BLaER1 treated with 17β-estradiol and CSF1 and Interleukin-3, amounts not matched to agents 10 nM and 100 nM (cell line): ENCODE results near the gene USP11.

Experiments used
- H3K27ac ChIP-seq, 11 experiments: shearing (Covaris generic); formaldehyde crosslinking; 2 replicates each; pipeline ENCODE4 v1.8.1; 2022
- H3K27me3 ChIP-seq, 11 experiments: shearing (Covaris generic); formaldehyde crosslinking; 2 replicates each; pipeline ENCODE4 v1.8.1; 2022
- H3K36me3 ChIP-seq, 11 experiments: shearing (Covaris generic); formaldehyde crosslinking; 2 replicates each; pipeline ENCODE4 v1.8.1; 2022
- H3K4me1 ChIP-seq, 10 experiments: shearing (Covaris generic); formaldehyde crosslinking; 2 replicates each; pipeline ENCODE4 v1.8.1; 2022
- H3K4me2 ChIP-seq, 11 experiments: shearing (Covaris generic); formaldehyde crosslinking; 2 replicates each; pipeline ENCODE4 v1.8.1; 2022
- H3K4me3 ChIP-seq, 10 experiments: shearing (Covaris generic); formaldehyde crosslinking; 2 replicates each; pipeline ENCODE4 v1.8.1; 2022
- H3K9ac ChIP-seq, 11 experiments: shearing (Covaris generic); formaldehyde crosslinking; 2 replicates each; pipeline ENCODE4 v1.8.1; 2022
- H3K9me3 ChIP-seq, 11 experiments: shearing (Covaris generic); formaldehyde crosslinking; replicated peaks in 1 of 11; 2 replicates each; pipeline ENCODE4 v1.8.1; 2022
- H4K20me1 ChIP-seq, 11 experiments: shearing (Covaris generic); formaldehyde crosslinking; 2 replicates each; pipeline ENCODE4 v1.8.1; 2022
- Cebpa-rat ChIP-seq, 11 experiments: shearing (Covaris generic); IDR thresholded peaks; 2 replicates each; pipeline ENCODE4 v1.8.1; 2022

Gene USP11

GRCh38 chrX:47218280-47218919 lies 14.4 kb upstream of the USP11 start, which contains the start of gene CDK16:
Gene CDK16, plus strand, starts transcription at chrX:47218681. Its CDS starts 4,877 bp downstream, at chrX:47223558.
- H3K4me3 ChIP-seq = peak within 1 kb of the TSS; percentile 79 to 98 (median 95)
- peaks cover 81 to 88% (median 86%) of the 10 kb centered on the region in 11 experiments for H4K20me1 ChIP-seq
- H3K27ac ChIP-seq = peak within 1 kb of the TSS; percentile 94 to 99 (median 97)
- H3K36me3 ChIP-seq = peaks cover 31 to 57% (median 53%) of the 10 kb centered on the region in 11 experiments
- H3K4me2 ChIP-seq = peak within 1 kb of the TSS; percentile 81 to 96 (median 93)
- no peaks in the 10 kb centered on the region for H3K9me3 ChIP-seq
- H3K27me3 ChIP-seq = peaks cover 0 to 33% (median 0%) of the 10 kb centered on the region in 11 experiments; a peak in 5 of 22 replicates
- peak within 1 kb of the TSS; percentile 95 to 99 (median 98) for H3K9ac ChIP-seq
- H3K4me1 ChIP-seq = peaks cover 41 to 64% (median 50%) of the 10 kb centered on the region in 10 experiments
- TF ChIP-seq Cebpa-rat (IDR thresholded peaks at IDR 0.05) = no peak

- H3K27me3 ChIP-seq = peaks cover 0 to 39% (median 0%) of the 10 kb centered on the region in 11 experiments; a peak in 5 of 22 replicates
- H3K4me3 ChIP-seq = peak overlapping the region; percentile 79 to 98 (median 95)
- H3K27ac ChIP-seq = peak overlapping the region; percentile 94 to 99 (median 97)
- peaks cover 41 to 64% (median 50%) of the 10 kb centered on the region in 10 experiments for H3K4me1 ChIP-seq
- peak overlapping the region; percentile 81 to 96 (median 93) for H3K4me2 ChIP-seq
- peak overlapping the region; percentile 95 to 99 (median 98) for H3K9ac ChIP-seq
- TF ChIP-seq Cebpa-rat (IDR thresholded peaks at IDR 0.05) = no peak
- H4K20me1 ChIP-seq = peaks cover 80 to 88% (median 87%) of the 10 kb centered on the region in 11 experiments
- peaks cover 31 to 57% (median 53%) of the 10 kb centered on the region in 11 experiments for H3K36me3 ChIP-seq
- no peaks in the 10 kb centered on the region for H3K9me3 ChIP-seq
Measured at GRCh38 chrX:47218920-47219815, 13.6 kb upstream of the USP11 start.

GRCh38 chrX:47221756-47222155 lies 11.1 kb upstream of the USP11 start:
- H3K27ac ChIP-seq = peak overlapping the region in 2 of 11 experiments; percentile 11 to 23; a peak in 1 of 22 replicates
- no peak overlapping the region for H3K4me3 ChIP-seq
- no peak for TF ChIP-seq Cebpa-rat (IDR thresholded peaks at IDR 0.05)
- H3K4me2 ChIP-seq = peak overlapping the region; percentile 81 to 96 (median 93); a peak in 10 of 22 replicates
- H3K4me1 ChIP-seq = peaks cover 32 to 39% (median 36%) of the 10 kb centered on the region in 10 experiments
- no peaks in the 10 kb centered on the region for H3K9me3 ChIP-seq
- no peak overlapping the region for H3K9ac ChIP-seq
- peaks cover 54 to 87% (median 84%) of the 10 kb centered on the region in 11 experiments for H4K20me1 ChIP-seq
- peaks cover 0 to 55% (median 0%) of the 10 kb centered on the region in 11 experiments; a peak in 6 of 22 replicates for H3K27me3 ChIP-seq
- peaks cover 39 to 57% (median 54%) of the 10 kb centered on the region in 11 experiments for H3K36me3 ChIP-seq

- no peak overlapping the region for H3K4me2 ChIP-seq
- no peaks in the 10 kb centered on the region for H3K9me3 ChIP-seq
- H4K20me1 ChIP-seq = peaks cover 46 to 87% (median 79%) of the 10 kb centered on the region in 11 experiments
- H3K4me3 ChIP-seq = no peak overlapping the region
- no peak overlapping the region for H3K27ac ChIP-seq
- H3K27me3 ChIP-seq = peaks cover 0 to 62% (median 0%) of the 10 kb centered on the region in 11 experiments; a peak in 6 of 22 replicates
- no peak overlapping the region for H3K9ac ChIP-seq
- no peak for TF ChIP-seq Cebpa-rat (IDR thresholded peaks at IDR 0.05)
- peaks cover 25 to 31% (median 29%) of the 10 kb centered on the region in 10 experiments for H3K4me1 ChIP-seq
- peaks cover 49 to 68% (median 64%) of the 10 kb centered on the region in 11 experiments for H3K36me3 ChIP-seq
Measured at GRCh38 chrX:47222751-47223350, 10.0 kb upstream of the USP11 start.

GRCh38 chrX:47223476-47224250 lies 9.1 kb upstream of the USP11 start:
- Histone ChIP-seq H3K9me3 (no peaks in the 10 kb centered on the region), H4K20me1 (peaks cover 46 to 94% (median 84%) of the 10 kb centered on the region in 11 experiments), H3K9ac (no peak overlapping the region), H3K36me3 (peaks cover 55 to 75% (median 72%) of the 10 kb centered on the region in 11 experiments), H3K27me3 (peaks cover 0 to 67% (median 0%) of the 10 kb centered on the region in 11 experiments; a peak in 7 of 22 replicates), H3K4me2 (no peak overlapping the region), H3K4me3 (no peak overlapping the region), H3K27ac (no peak overlapping the region), H3K4me1 (peaks cover 25 to 31% (median 29%) of the 10 kb centered on the region in 10 experiments)
- no peak for TF ChIP-seq Cebpa-rat (IDR thresholded peaks at IDR 0.05)

GRCh38 chrX:47224266-47224895 lies 8.4 kb upstream of the USP11 start:
- H3K27me3 ChIP-seq = peaks cover 0 to 70% (median 0%) of the 10 kb centered on the region in 11 experiments; a peak in 7 of 22 replicates
- H4K20me1 ChIP-seq = peaks cover 40 to 94% (median 79%) of the 10 kb centered on the region in 11 experiments
- H3K4me3 ChIP-seq = no peak overlapping the region
- H3K4me1 ChIP-seq = peaks cover 22 to 29% (median 25%) of the 10 kb centered on the region in 10 experiments
- H3K9me3 ChIP-seq = no peaks in the 10 kb centered on the region
- H3K27ac ChIP-seq = no peak overlapping the region
- peaks cover 58 to 82% (median 80%) of the 10 kb centered on the region in 11 experiments for H3K36me3 ChIP-seq
- TF ChIP-seq Cebpa-rat (IDR thresholded peaks at IDR 0.05) = no peak
- no peak overlapping the region for H3K9ac ChIP-seq
- no peak overlapping the region for H3K4me2 ChIP-seq

- H3K9me3 ChIP-seq = no peaks in the 10 kb centered on the region
- peaks cover 0 to 69% (median under 1%) of the 10 kb centered on the region in 11 experiments; a peak in 10 of 22 replicates for H3K27me3 ChIP-seq
- no peak overlapping the region for H3K9ac ChIP-seq
- no peak overlapping the region for H3K4me3 ChIP-seq
- TF ChIP-seq Cebpa-rat (IDR thresholded peaks at IDR 0.05) = no peak
- H4K20me1 ChIP-seq = peaks cover 35 to 90% (median 74%) of the 10 kb centered on the region in 11 experiments
- H3K36me3 ChIP-seq = peaks cover 58 to 85% (median 83%) of the 10 kb centered on the region in 11 experiments
- H3K4me2 ChIP-seq = no peak overlapping the region
- no peak overlapping the region for H3K27ac ChIP-seq
- H3K4me1 ChIP-seq = peaks cover 17 to 24% (median 20%) of the 10 kb centered on the region in 10 experiments
Measured at GRCh38 chrX:47224896-47225290, 7.9 kb upstream of the USP11 start.
